DMS53 treated with DMSO at 0.1 percent for 48 hours (cell line): Measurements from ENCODE around the gene FBXL15.

Experiments used
- DNase-seq: peaks from one replicate; lab custom pipeline; 2025; ENCODE audit not compliant: unreplicated experiment; lab: John Stamatoyannopoulos, UW

FBXL15 gene

DNA sequence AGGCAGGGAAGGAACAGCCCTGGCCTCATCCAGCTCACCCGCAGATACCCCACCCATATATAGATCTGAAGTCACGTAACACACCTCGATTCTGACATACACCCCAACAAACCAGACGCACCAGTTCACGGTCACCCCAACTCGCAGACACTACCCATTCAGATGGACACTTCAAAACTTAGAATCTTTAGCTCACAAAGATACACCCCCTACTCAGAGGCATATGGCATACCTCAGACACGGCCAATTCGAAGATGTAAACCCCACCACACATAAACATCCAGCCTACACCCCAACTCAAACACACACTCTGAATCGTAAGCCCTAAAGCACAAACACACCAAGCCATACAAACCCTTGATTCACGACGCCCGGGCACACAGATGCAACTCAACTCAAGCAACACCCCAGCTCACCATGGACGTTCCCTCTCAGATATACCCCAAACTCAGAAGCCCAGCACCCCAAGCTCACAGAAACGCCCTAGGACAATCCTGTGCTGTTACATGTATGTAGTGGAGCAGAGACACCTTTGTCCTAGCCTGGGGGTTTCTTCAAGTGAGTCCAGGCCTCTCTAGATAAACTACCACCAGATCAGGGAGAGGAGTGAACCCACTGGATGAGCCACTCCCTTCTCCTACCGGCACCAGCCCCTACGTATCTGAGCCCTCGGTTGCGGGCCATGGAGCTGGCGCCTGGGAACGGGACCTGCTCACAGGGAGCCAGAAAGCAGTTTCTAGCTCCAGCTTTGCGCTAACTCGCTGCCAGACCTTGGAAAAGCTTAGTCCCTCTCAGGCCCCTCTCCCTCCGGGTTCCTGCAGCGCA, 10.8 kb upstream of the FBXL15 start:
- peak; percentile 20 for DNase-seq

GRCh38 chr10:102410429-102411073, 10.1 kb upstream of the FBXL15 start:
- DNase-seq = peak; percentile 20

DNA sequence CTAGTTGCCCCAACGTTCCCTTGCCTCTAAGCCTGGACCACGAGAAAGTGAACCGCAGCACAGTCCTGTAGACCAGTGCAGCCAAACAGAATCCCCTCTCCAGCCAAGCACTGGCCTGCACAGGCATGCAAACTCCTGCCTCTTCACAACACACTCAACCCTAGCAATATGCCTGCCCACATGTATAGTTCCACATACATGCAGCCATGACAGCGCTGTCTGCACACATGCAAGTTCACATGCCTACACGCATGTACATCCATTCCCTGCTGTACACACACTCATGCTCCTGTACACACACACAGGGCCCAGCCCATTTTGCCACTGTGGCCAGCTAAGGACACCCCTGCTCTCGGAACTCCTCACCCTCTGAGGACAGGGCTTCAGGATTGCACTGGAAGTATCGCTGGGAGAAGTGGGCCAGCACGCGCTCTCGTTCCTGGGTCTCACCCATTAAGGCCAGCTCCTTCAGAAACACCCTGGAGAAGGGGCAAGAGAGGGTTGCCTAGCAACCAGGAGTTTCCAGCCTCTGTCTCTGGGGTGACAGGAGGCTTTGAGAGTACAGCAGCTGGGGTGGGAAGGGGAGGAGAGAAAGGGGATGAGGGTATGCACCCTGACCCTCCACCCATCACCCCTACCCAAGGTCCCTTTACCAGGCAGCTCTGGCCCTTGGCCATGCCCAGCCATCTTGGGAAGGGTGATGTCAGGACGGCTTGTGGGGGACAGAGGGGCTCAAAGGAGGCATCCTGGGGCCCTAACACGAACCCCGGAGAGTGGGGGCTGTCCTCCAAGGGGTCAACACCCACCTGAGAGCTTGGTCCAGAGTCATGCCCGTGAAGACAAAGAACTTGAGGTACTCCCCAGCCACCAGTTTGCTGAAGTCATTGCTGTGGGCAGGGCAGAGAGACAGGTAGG, 9.0 kb upstream of the FBXL15 start:
- no peak for DNase-seq

DNA sequence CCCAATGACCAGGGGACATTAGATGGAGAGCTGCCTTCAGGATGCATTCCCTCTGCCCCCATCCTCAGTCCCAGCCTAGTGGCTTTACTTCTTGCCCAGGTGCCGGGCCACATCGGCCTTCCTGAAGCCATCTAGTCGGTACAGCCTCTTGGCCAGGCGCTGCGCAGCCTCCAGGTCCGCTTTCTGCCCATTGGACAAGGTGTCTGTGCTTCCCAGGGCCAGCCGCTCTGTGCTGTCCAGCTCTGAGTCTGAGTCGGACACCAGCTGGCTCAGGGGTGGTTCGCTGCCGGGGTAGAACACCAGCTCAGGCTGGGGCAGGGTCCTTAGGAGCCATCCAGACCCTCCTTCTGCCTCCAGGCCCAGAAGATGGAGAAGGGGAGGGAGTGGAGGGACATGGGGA, 8.3 kb upstream of the FBXL15 start:
- DNase-seq = no peak

DNA sequence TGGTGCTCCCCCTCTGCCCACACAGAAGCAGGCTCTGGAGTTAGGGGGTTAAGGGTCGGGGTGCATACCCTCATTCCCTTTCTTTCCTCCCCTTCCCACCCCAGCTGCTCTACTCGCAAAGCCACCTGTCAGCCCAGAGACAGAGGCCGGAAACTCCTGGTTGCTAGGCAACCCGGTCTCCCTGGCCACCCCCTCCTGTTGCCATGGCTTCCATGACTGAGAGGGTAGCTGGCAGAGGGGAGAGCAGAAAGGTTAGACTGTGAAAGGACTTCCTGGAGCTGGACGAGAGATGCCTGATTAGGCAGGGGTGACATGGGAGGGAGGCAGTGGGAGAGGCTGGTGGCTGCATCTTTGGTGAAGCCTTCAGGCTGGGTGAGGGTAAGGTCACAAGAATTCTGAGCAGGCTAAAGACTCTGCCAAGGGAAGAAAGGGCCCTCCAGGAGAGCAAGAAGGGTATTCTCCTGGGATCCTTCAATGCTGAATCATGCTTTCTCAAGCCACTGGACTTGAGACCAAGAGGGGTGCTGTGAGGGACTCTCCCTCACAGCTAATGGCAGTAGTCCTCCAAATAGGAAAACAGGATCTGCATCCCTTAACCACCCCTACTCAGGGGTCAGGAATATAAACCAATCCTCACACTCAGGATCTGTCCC, 7.5 kb upstream of the FBXL15 start:
- DNase-seq = peak; percentile 74

DNA sequence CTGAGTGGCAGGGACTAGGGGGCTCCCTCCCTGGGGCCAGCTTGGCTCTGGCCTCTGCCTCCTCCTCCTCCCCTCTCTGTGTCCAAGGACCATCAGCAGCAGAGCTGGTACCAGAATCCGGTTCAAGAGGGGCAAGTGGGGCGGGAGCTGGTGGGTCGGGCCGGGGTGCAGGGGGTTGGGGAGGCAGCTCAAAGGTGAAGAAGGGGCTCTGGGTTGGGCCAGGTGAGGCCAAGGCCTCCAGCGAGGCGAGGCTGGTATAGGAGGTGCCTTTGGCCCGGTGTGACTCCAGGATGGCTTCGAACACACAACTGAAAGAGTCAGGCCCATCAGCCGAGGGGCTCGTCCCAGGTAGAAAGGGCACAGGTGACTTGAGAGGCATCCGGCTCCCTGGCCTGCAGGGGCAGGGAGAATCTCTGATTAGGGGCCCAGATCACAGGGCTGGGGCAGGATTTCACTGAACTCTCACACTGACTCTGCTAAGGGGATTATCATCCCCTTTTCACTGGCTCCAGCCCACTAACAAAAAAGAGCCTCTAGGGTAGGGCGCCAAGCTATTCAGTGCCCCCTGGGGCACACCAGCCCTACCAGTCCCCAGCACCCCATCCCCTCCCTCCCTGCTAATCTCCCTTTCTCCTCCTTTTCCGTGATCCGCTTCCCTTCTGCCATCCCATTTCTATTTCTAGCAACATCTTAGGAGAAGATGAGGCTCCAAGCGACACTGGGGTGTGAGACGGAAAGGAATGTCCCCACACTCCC, 6.7 kb upstream of the FBXL15 start:
- no peak for DNase-seq

DNA sequence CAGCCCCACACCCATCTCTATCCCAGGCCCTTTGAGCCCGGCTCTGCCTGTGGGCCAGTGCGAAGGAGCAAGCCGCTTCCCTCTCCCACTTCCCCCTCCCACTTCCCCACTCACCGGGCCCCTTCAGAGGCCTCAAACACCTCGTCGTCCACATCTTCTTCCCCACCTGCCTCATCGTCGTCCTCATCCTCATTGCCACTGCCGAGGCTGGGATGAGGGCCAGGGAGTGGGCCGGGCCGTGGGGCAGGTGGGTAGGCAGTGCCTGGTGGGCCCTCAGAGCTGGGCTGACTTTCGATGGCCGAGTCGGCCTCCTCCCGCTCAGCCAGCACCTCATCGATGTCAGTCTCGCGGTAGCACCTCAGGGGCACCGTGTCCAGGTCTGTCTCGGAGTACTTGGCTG, 5.9 kb upstream of the FBXL15 start:
- DNase-seq = no peak

DNA sequence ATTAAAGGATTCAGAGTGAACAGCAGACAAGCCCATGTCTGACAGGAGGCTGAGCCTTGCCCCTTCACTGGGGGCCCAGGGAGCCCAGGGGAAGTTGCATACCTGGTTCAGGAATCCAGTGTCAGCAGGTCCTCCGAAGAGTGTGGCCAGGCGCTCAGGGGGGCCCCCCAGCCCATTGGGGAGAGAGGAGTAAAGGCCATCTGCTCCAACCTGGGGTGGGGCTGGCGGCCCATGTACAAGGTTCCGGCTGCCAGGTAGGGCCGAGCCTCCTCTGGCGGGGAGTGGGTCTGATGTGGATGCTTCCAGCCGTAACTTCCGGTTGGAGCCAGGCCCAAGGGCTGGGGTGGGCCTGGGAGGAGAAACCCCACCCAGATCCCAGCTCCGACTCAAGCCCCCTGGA, 4.4 kb upstream of the FBXL15 start:
- no peak for DNase-seq

DNA sequence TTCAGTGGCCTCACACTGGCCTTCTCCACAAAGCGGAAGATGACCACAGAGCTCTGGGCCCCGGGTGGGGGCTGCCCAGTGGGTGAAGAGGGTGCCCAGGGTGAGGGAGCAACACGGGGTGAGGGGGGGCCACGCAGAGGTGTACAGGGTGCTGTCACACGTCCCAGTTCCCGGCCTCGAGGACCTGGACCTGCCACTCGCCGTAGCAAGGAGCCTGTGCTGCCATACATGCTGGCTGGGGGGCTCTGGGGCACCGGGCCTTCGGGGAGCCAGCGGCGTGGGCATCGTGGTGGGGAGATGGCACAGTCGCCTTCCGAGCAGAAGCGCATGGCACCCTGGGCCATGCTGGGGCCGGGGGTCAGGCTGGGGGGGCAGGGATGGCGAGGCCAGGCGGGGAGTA, 3.9 kb upstream of the FBXL15 start:
- no peak for DNase-seq

DNA sequence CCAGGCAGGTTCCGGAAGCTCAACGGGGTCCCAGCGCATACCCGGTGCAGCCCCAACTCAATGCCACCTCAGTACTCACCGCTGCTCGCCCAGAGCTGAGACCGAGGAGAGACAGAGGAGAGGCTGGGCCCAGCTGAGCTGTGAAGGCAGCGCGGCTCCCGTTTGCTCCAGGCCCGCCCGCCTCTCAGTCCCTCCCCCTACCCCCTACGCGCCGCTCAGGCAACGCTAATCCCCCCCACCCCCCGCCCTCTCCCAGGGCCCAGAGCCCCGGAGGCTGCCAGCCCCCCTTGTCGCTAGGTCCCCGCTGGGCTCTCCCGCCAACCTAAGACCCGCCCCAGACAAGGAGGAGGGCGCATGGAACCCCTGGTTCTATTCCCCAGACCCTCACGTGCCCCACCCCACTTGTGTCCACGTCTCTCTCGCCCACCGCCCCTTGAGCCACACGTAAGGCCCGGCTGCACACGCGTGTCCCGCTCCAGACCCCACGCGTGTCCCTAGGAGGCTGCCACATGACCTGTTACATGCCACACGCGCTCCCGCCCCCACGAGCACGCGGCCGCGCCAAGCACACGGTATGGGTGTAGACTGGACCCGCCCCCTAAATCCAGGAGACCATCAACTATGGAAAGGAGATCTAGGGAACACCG, 1.9 kb upstream of the FBXL15 start, which contains the start of gene PSD:
TSS of gene PSD (minus strand) at position 164 of the 647 bp plus-strand sequence. CDS start 1,747 bp downstream, outside the sequence.
- no peak for DNase-seq

- peak; percentile 71 for DNase-seq
Measured at GRCh38 chr10:102419269-102420180, 1.1 kb upstream of the FBXL15 start.

GRCh38 chr10:102420181-102420713, 389 bp upstream of the FBXL15 start:
- no peak for DNase-seq

DNA sequence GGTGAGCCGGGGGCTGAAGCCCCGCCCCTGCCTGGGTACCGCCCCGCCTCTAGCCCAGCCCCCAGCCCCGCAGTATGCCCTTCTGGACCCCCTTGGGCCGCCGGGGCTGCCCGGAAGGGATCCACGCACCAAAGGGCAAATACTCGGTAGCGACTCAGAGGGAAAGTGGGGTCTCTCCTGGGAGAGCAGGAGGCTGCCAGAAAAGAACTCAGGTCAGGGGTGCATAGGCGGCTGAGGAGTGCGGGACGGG, 796 bp downstream of the FBXL15 start:
- DNase-seq = no peak

DNA sequence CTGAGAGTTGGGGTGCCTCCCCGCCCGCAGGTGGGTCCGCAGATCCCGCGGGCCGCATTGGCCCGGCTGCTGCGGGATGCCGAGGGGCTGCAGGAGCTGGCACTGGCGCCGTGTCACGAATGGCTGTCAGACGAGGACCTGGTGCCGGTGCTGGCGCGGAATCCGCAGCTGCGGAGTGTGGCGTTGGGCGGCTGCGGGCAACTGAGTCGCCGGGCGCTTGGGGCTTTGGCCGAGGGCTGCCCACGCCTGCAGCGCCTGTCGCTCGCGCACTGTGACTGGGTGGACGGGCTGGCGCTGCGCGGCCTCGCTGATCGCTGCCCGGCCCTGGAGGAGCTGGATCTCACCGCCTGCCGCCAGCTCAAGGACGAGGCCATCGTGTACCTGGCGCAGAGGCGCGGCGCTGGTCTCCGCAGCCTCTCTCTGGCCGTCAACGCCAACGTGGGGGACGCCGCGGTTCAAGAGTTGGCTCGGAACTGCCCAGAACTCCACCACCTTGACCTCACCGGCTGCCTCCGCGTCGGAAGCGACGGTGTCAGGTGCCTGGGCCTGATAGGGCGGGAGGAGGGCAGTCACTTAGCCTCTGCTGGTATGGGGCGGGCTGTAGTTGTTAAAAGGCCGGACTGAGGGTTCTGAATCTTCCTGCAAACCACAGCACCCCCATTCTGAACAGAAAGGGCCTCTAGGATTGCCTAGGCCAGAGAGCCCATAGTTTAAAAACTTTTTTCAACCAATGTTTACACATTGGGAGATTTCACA, 1.3 kb downstream of the FBXL15 start:
- peak; percentile 56 for DNase-seq

DNA sequence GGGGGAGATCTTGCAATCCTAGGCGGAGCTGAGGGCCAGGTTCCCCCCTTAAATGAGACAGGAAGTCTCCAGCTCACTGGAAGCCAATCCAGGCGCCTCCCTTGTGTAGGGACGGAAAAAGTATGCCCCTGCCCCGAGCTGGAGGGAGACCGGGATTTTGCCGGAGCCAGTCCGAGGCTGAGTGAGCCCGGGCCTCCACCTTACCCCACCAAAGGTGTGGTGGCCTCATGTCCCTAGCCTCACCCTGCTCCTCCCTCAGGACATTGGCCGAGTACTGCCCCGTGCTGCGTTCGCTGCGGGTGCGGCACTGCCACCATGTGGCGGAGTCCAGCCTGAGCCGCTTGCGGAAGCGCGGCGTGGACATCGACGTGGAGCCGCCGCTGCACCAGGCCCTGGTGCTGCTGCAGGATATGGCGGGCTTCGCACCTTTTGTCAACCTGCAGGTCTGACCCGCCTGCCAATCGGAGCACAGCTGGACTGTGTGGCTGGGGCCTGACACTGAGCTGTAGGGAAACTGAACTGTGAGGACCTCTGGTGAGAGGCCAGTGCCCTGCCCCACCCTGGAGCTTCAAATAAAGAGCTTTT, 2.0 kb downstream of the FBXL15 start:
- peak; percentile 78 for DNase-seq

DNA sequence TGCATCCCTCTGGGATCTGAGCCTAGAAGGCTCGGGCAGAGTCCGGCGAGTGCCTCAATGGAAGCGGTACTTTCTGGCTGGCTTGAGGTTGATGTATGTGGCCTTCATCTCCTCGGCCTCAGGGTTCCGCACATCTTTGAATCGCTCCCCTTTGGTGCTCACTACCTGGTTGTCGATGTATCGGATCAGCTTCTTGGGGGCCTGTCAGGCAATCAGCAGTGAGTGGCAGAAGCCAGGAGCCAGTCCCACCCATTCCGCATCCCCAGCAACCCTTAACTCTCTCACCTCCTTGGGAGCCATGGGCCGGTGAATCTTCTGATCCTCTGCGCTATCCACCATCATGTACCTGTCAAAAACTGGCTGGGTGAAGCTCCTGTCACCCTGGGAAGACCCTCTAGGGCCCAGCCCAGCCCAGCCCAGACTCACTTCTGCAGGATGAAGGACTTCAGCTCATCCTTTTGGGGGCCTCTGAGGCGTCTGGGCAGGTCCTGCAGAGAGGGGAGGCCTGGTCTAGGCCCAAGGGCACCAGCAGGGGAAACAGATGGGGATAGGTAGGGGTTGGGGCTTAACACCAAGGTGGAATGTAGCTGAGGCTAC, 2.8 kb downstream of the FBXL15 start:
- no peak for DNase-seq

DNA sequence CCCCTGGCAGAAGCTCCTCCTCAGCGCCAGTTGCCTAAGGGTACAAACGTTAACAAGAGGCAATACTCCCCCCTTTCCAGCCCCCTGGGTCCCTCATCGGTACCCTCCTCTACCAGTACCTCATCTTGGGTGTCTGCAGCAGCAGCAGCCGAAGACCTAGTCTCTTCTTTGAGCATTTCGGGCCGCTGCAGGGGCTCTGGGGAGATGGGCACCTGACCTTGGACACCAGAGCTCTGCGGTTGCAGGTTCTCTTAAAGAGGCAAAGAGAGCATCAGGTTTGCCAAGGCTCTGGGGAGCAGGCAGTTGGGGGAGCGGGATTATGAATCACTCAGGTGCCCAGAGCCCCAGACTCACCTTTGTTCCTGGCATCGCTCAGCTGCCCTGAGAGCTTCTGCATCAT, 3.5 kb downstream of the FBXL15 start:
- DNase-seq = no peak
